GM18858 (cell line): ENCODE data around the gene ID2.

Source experiments
- ATAC-seq: cut with Tn5 transposase; IDR thresholded peaks from one replicate; pipeline ENCODE4 v1.9.1; 2021; ENCODE audit not compliant: unreplicated experiment

The ID2 gene

DNA sequence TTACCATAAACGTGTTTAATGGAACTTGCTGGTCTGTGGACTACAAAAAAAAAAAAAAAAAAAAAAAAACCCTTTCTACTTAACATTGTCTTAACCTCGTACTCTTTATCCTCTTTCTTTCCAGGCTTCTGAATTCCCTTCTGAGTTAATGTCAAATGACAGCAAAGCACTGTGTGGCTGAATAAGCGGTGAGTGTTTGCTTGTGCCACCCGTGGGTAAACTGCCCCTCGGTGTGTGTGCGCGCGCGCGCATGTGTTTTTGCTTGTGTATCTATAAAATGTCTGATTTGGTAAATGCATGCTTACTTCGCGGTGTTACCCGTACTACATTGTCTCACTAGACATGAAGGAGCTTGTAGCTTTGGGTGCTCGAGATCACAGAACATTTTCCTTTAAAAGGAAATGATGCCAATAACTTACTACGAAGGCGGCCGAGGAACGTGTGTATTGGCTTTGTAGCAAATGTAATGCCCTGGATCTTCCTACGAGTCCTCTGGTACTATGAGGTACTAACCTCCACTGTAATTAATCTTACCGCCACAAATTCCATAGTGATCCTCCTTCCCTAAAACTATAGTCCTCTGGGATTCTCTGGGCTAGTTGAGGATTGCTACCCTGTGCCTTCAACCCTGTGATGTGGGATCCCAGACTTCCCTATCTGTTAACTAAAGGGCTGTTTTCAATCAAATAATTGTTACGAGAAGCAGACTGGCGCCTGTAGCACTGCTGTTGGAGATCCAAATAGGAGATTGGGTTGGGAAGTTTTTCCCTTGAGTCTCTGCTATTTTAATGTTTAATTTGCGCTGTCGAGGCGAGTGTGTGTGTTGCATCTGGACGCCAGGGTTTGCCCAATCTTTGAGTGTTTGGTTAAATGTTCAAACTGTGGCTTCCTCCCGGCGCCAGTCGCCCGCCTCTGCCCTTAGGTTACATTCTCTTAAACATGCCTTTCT, 1.1 kb downstream of the ID2 start:
- no peak for ATAC-seq

DNA sequence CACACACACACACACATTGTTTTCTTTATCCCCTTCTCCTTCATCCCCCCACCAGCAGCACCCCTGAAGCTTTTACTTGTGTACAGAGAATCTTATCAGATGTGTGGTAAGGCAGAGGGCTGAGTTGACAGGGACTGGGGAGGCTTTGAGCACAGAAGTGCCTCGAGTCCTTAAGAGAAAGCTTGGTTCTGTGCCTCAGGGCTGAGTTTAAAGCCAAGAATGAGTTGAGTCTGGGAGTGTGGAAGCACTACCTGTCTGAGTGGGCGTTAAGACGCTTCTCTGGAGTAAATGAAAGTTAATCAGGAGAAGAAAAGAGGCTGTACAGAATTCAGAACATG, 2.7 kb downstream of the ID2 start:
- ATAC-seq, result no peak

DNA sequence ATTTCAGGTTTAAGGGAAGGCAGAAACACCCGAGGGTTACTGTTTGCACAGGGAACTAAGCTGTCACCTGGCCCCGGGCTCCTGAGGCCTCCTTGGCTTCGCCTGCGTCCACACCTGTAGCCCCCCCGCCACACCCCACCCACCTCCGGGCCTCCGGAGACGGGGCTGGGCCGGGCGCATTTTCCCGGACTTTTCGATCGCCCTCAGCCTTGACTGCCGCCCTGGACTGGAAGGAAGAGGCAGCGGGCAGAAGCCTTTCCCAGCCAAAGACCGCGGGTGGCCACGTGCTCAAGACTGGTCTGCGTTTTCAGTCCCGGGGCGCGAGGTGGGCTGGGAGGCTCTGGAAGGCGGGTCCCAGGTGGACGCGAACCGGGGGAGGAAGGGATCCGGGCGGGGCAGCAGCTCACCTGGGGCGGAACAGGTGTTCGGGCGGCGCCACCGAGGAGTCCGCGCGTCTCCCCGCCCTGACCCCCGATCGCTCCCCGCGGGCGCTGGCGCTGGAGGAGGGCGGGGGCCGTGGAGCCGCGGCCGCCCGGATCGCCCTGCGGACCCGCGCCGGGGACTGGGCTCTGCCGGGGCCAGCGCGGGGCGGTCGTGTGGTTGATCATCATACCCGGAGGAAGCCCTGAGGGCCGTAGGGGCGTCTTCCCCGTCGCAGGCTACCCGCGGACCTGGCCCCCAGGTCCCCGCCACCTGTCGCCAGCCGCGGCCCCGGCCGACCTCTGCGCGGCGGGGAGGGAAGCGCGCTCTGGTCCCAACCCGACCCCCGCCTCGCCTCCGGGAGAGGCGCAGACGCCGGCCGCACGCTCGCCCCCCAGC, 3.2 kb downstream of the ID2 start:
- ATAC-seq, result no peak

DNA sequence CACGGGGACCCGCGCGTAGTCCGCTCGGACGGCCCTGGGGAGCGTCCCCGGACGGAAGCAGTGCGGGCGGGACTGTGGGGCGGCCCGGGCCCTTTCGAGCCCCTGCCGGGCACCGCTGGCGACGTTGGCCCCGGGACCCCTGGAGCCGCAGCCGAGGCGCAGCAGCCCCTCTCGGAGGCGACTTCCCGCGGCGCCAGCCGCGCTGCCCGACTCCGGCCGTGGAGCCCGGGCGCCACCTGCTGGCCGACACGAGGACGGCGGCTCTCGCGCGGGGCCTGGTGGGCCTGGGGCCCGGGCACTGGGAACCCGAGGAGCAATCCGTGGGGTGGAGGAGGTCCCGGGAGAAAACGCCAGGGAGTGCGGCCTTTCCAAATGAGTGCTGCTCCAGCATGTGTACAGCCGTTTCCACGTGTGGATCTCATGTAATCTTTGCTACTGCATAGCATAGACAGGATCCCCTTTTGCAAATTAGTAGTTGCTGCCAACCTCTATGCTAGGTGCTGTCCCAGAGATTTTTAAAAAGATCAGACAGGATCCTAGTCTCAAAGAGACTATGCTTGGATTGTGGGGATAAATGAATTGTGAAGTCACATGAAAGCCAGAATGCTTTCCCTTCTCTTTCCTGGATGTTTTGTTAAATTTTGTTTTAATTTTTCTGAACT, 4.0 kb downstream of the ID2 start:
- ATAC-seq, result no peak

DNA sequence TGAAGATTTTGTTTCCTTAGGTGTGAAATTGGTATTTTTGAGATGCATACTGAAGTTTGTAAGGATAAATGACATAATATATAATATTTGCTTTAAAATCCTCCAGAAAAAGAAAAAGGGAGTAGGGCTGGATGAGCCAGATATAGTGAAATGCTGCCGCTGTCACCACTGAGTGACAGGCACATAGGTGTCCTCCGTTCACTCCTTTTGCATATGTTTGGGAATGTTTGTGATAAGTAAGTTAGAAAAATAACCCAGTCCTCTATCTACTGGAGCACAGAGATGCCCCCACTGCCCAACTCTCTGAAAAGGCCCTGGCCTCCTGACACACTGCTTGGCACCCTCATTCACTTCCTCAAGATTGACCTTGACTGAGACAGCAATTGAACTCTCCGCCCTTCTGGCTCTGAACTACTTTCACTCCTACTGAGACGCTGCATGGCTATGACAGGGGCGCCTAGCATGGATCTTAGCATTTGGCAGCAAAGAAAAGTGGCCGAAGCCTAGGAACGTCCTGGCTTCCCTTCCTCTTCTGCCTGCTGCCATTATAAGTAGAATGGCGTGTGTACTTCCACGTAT, 10.1 kb downstream of the ID2 start:
- ATAC-seq, result no peak

DNA sequence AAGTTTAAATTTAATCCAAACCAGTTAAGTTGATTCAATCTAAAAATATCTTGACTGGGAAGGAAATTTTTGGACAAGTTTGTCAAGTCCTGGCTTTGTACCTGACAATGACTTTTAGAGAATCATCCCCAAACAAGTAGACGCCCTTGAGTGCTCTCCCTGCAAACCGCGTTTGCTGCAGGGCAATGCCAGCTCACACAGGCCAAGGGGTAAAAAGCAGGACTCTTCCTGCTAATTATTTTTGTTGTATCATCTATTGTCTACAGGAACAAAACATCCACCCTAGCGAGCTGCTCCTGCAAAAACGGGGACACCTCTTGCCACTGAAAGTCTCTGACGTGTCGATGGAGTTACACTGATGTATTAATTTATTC, 10.9 kb downstream of the ID2 start:
- no peak for ATAC-seq

DNA sequence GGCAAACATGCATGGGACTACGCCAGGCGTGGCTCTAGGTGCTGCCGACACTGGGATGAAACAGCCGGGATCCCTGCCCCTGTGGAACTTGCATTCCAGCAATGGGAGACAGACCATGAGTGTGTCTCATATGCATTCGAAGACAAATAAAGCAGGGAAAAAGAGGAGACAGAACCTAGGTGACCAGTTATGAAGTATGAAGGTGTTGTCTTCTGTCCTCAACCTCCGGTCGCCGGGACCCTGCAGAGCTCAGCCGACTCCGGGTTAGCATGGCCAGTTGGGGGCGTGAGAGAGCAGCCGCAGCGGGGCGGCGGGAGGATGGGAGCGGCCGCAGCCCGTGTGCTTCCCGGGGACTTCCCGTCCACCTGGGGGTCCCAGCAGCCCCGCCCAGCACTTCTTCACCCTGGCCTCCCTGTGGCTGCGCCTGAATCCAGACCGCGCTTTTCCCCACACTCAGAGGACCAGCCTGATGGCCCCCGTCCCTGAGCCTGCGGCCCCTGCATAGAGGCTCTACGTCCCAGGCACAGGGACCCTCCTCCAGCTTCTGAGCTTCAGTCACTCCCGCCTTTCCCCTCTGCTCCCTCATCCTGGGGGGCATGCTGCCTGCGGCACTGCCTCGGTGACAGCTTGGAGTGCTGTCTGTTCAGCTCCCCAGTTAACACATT, 11.4 kb downstream of the ID2 start:
- ATAC-seq, result no peak

DNA sequence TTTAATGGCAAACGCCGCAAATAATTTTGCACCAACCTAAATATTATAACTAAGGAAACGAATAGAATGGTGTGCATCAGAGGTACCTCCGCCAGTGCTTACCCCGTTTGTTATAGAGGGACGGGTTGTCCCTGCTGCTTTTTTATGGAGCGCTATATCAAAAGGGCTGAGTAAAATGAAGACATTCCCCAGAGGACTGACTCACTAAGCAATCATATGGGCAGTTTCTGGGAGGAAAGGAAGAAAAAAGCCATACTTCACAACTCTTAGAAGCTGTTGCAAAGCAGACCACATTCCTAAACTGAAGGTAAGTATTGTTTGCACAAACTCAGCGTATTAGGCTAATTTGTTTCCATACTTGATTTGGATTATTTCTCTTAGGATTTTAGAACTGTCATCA, 12.9 kb downstream of the ID2 start:
- no peak for ATAC-seq

DNA sequence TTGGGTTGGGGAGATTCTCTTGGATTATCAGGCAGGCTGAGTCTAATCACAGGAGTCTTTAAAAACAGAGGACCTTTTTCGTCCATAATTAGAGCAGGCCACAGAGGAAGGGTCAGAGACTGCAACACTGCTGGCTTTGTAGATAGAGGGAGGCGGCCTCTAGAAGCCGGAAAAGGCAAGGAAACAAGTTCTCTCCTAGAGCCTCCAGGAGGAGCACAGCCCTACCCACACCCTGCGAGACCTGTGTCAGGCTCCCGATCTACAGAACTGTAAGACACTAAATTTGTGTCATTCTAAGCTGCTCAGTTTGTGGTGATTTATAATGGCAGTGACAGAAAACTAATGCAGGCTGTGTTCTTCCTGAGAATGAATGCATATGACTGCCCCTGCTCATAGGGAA, 15.3 kb downstream of the ID2 start:
- no peak for ATAC-seq

DNA sequence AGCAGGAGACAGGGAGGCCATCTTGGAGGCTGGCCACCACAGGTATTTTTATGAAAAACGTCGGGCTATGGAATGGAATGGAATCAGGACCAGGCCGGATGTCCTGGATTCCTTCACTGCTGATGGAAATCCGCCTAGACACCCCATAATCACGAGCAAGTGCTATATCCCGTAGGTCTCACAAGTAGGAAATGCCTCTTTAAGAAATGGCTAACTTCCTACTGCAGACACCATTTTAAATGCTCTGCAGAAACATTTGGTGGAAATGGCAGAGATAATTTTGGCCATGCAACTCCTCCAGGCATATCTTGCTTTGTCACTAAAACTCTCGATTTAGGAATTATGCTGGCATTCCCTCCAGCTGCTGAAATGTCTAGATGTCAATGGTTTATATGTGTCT, 18.0 kb downstream of the ID2 start:
- ATAC-seq, result no peak

DNA sequence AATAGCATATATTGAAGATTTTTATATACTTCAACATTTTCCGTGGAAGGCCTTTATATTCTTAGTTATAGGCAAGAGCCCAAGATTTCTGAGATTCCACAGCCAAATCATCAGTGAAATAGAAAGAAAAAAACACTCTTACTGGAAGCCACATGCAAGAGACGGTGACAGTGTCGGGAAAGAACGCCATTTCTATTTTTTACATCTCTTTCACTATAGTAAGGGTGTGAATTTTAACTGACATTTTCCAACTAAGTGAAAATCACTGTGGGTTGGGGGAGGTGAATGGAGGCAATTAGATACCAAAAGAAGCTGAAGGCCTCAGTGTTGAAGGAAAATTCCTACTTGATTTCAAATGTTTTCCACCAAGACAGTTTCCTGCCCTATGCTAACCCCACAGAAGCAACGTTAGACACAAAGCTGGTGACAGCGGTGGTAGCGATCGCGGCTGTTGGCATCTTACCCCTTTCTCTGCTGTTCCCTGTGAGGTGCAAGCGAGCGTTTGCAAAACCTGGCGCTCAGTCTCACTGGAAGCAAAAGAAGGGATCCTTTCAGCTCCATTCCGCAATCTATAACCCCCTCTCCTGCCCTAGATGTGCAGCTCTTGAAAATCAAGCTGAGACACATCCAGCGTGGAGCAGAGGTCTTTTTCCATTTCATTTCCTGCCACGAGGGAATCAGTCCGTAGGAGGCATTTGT, 20.0 kb downstream of the ID2 start:
- ATAC-seq, result no peak

DNA sequence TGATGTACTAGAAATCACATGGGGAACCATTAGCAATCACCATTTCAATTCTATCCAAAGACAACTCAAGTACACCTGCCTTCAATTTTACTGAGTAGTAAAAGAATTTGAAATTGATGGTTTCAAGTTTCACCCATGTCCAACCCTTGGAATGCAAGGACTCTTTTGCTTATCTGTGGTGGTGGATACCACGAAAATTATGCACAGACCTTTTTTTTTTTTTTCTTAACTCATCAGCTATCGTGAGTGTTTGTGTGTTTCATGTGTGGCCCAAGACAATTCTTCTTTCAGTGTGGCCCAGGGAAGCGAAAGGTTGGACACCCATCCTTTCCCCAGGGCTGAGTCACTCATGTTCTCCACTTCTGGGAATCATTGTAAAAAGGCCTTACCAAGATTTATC, 23.1 kb downstream of the ID2 start:
- ATAC-seq, result no peak

DNA sequence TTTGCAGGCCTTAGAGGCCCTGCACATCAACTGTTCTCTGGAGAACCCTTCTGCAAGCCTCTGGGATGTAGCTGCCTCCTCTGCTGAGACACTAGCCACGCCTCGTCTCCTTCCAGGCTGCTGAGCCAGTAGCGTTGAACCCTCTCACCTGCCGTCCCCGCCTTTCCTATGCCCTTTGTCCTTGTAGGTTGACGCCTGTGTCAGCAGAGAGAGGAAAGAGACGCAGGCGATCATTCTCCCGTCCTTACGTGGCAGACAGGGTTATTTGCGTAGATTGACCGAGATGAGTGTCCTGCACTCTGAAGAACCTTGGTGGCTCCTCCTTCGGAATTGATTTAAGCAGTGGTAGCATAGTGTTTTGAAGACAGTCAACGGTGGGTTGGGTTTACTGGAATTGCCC, 27.8 kb downstream of the ID2 start:
- no peak for ATAC-seq

DNA sequence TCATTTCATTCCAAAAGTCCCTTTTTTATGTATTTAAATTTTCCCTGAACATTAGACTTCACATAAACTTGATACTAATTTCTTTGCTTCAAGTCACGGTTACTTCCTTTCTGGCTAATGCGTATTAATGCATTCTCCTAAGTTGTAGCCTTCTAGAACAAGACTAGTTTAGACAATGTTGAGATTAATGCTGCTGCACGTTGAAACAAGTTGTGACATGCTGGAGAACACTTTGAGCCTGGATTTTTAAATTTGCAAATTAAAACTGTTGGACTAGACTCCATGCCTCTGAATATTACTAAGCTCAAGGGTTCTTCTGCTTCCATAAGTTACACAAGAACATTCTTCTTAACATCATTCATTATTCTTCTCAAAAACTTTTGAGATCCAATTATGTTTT, 29.1 kb downstream of the ID2 start:
- ATAC-seq, result no peak

DNA sequence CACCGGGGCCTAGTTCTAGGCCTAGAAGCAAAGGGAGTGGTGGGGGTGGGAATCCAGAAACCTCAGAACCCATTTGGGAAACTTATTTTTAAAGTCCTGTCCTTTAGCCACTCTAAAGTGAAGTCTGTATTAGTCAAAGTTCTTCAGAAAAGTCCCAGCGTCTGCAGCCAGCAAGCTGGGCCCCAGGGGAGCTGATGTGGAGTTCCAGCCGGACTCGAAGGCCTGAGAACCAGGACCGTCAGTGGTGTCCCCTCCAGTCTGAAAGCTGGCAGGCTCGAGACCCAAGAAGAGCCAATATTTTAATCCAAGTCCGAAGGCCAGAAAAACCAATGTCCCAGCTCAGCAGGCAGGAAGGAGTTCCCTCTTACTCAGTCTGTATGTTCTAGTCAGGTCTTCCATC, 32.4 kb downstream of the ID2 start:
- ATAC-seq, result no peak

DNA sequence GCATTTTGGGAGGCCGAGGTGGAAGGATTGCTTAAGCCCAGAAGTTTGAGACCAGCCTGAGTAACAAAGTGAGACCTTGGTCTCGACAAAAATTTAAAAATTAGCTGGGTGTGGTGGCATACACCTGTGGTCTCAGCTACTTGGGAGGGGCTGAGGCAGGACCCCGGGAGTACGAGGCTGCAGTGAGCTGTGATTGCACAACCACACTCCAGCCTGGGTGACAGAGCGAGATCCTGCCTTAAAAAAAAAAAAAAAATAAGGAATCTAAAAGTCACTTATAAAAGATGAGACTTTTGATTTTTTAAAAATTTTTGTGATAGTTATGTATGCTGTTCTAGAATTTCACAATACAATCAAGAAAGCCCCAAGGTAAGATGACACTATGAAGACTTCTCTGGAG, 33.1 kb downstream of the ID2 start:
- no peak for ATAC-seq

DNA sequence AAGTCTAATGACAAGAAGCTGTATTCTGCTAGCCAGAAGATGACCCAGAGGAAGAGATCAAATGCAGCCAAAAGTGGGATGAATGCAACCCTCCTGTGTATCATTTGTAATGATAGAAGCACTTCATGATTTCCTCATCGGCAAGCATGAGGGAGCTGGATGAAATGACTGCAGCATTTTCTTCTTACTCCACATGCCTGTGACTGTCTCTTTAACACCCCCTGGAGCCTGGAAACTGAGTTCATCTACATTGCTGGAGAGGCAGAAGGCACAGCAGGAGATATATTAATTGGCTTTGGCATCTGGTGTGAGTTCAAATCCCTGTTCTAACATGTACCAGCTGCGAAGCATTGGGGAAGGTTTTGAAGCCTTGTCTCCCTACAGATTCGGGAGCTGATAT, 37.7 kb downstream of the ID2 start:
- ATAC-seq, result no peak

DNA sequence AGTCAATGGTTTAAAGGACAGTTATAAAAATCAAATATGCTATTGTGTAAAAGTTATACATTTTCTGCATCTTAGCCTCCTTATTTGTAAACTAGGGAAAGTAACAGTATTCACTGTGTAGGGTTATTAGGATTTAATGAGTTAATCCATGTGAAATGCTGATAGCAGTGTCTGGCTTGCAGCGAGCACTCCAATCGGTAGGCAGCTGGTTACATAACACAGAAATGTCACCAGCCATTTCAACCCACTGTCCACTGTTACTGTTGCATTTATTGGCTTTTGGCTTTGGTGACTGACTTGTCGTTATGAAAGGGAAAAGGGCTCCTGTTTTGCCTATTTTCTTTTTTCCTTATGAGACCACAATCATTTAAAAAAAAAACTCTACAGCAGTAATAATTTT, 38.9 kb downstream of the ID2 start:
- no peak for ATAC-seq

DNA sequence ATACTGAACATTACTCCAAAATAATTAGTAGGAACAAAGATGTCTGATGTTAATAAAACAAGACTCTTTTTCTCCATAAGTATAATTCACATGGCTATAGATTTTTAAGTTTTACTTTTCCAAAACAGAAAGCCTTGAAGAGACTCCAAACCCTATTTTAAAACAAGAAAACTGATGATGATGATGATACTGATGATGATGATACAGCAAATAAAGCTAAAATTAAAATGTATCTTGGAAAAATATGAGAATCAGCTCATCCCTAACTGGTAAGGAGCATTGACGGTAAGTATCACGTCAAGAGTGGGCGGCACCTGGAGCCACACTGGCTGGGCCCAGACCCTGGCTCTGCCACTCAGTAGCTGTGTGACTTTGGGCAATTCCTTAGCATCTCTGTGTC, 39.6 kb downstream of the ID2 start:
- no peak for ATAC-seq

DNA sequence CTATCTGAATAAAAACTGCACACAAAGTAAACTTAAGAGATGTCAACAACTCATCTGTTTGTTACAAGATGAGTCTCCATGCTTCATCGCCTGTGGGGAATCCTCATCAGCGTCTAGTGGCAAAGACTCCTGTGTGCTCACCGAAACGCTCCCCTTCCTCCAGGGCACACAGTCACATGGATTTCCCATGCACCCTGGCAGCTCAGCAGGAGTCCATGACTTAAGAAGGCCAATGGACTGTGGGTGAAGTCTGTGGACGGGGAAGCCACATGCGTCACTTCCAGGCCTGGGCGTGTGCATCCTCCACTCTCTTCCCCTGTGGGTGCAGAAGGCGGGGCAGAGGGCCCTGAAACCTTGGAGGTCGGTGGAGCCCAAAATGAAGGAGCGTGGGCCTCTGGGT, 41.1 kb downstream of the ID2 start:
- no peak for ATAC-seq
